ENCODE measurements around the gene MYO3B.

GRCh38 chr2:170212625-170213280 lies 34.8 kb downstream of the MYO3B start:
- TF ChIP-seq EZH2 (IDR thresholded peaks at IDR 0.05) (no peak), POLR2AphosphoS5 (IDR thresholded peaks at IDR 0.05; ENCODE audit: borderline replicate concordance, low read depth, low read length) (no peak), FOXP2 (optimal IDR thresholded peaks at IDR 0.05; ENCODE audit: control extremely low read depth, extremely low read length, insufficient read depth) (no peak)
